Right cardiac atrium (tissue), 5 donors: ENCODE data around the gene SPRR5. TPM values are rescaled to one million over a fixed set of nuclear protein-coding genes. Genes with fewer than 3 reads are reported as not detected.

Experiments
- ATAC-seq, 2 donors: fragments of 200-7000 bp; cut with Tn5 transposase; one replicate each; pipeline versions ENCODE4 v1.8.0 to v1.9.1; 2020; ENCODE audit warnings: moderate library complexity in 2 of 2, mild to moderate bottlenecking in 1 of 2
- DNase-seq, 3 donors: peaks; one replicate each; pipeline ENCODE4 v3.0.0-alpha.2; 2020
- H3K27ac ChIP-seq: one replicate; pipeline ENCODE4 v1.5.1; 2013; ENCODE audit warnings: mild to moderate bottlenecking, low read length, control low read depth, moderate library complexity
- H3K27me3 ChIP-seq: one replicate; pipeline ENCODE4 v1.6.1; 2013; ENCODE audit not compliant: control insufficient read depth, insufficient read depth
- H3K4me1 ChIP-seq: one replicate; pipeline ENCODE4 v1.6.1; 2013; ENCODE audit warnings: low read length; ENCODE audit not compliant: control insufficient read depth, insufficient read depth
- H3K4me3 ChIP-seq: one replicate; pipeline ENCODE4 v1.5.1; 2013; ENCODE audit warnings: low read length, control low read depth
- H3K9me3 ChIP-seq: one replicate; pipeline ENCODE4 v1.6.1; 2013; ENCODE audit warnings: low read length; ENCODE audit not compliant: control insufficient read depth
- WGBS: extraction: QIAGEN DNeasy Blood & Tissue Kit; methylation state at CpG from one replicate; pipeline ENCODE4 v1.1.7; 2013; 5-methylcytosine and 5-hydroxymethylcytosine counted together
- intact Hi-C, 4 donors: fragments of 100-400 bp; cut with DNase I; formaldehyde crosslinking; loops; one replicate each; pipeline versions ENCODE4 v1.11.0 to v1.14.0; 2022 to 2023
- polyA plus RNA-seq: library from polyadenylated mRNA; stranded (reverse); fragments of 200-250 nt; gene quantifications from one replicate; pipeline ENCODE4 v1.2.3, GENCODE V29; 2013
- total RNA-seq, 4 donors: library from RNA; stranded (reverse); fragmentation: NEBNext Ultra II Directional; extraction: Animal tissue kit (Norgen Biotek cat#: 25700); gene quantifications; one replicate each; pipeline ENCODE4 v1.2.1, GENCODE V29; 2021
- donor health status: healthy with polysubstance abuse.
- donor health status: DM: no; HTN: yes; CAD: no.
- donor health status: DM: no; HTN: no; CAD: no.
- donor health status: DM: no; HTN: yes; CAD: no; lungs with severe emphysema.
- donor health status: DM: yes; HTN: yes; CAD: no.

The SPRR5 gene
- total and polyA plus RNA-seq, 5 donors = not detected

DNA sequence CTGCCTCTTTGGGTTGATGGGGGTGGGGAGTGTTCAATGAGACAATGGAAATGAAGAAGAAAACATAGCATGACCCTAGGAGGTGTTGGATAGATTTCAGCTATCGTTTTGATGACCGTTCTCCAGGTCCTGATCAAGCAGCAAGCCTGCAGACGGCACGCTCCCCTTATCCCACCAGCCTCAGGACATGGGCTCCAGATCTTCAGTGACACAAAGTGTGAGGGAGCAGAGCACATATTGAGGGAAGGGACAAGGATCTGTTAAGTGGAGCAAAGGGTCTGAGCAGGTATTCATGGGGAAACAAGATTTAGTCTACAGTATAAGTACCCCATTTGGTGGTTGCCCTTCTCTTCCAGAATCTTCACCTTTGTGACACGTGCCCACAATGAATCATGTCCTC is 4.7 kb downstream of the SPRR5 start:
- no peaks in the 10 kb centered on the region for H3K4me1 ChIP-seq
- no peak overlapping the region for H3K27ac ChIP-seq
- DNase-seq (no peak), ATAC-seq (no peak)
- no peaks in the 10 kb centered on the region for H3K9me3 ChIP-seq
- 79% methylated on average over 5 of the region's 5 CpGs for WGBS
- no peaks in the 10 kb centered on the region for H3K27me3 ChIP-seq
- intact Hi-C loops = no loop called here
- no peak overlapping the region for H3K4me3 ChIP-seq

DNA sequence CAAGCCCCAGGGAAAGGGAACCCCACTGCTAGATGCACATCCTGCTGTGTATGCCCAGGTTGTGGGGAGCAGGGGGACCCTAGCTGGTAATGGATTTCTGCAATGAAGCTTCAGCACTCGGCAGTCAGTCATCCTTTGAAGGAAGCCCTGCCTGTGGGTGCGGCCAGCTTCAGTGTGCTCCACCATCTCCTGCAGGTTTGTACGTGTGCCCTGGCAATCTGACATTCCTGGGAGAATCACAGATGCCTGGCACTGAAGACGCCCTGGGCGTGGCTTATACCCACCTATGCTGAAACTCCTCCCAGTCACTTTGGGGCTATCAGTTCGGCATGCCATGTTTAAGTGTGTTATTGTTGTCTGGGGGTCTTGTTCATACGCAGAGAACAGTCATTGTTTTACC is 6.8 kb downstream of the SPRR5 start:
- intact Hi-C loops = no loop called here
- H3K4me3 ChIP-seq = no peak overlapping the region
- no peaks in the 10 kb centered on the region for H3K4me1 ChIP-seq
- 71% methylated on average over 7 of the region's 7 CpGs for whole genome bisulfite sequencing
- DNase-seq (no peak), ATAC-seq (no peak)
- H3K27me3 ChIP-seq = no peaks in the 10 kb centered on the region
- no peak overlapping the region for H3K27ac ChIP-seq
- H3K9me3 ChIP-seq = no peaks in the 10 kb centered on the region

DNA sequence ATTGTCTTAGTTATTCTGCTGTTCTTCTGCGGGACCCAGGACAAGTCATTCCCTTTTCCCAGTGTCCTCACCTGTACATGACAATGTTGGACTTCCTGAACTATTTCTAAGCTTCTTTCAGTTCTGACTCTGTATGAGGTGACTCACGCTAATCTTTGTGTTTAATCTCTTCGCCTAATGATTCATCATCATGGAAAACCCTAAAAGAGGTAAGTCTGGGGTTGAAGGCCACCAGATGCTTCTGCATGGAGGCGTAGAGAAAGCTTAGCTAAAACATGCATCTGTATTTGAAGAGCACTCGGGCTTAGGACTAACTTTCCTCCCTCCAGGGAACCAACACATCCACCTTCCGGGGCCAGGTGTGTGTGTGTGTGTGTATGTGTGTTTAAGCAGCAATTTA is 7.4 kb downstream of the SPRR5 start:
- 76% methylated on average over 6 of the region's 6 CpGs for WGBS
- intact Hi-C loops = no loop called here

DNA sequence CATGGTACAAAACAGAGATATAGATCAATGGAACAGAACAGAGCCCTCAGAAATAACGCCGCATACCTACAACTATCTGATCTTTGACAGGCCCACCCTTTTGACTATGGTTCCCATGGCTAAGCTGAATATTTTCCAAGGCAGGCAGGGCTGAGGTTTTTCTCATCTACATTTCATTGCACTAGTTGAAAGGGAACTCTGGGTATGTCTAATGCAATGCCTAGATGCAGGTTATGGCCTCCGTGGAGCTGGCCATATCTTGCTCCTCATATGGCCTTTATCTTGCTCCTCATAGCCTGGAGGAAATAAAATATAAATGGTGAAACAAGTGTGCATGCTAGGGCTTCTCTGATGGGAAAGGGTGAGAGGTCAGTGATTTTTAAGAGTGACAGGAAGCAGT is 10.6 kb downstream of the SPRR5 start:
- H3K4me1 ChIP-seq = no peaks in the 10 kb centered on the region
- DNase-seq (no peak), ATAC-seq (no peak)
- H3K9me3 ChIP-seq = no peaks in the 10 kb centered on the region
- no peak overlapping the region for H3K4me3 ChIP-seq
- 81% methylated on average over 3 of the region's 3 CpGs for WGBS
- H3K27me3 ChIP-seq = no peaks in the 10 kb centered on the region
- no peak overlapping the region for H3K27ac ChIP-seq
- intact Hi-C loops = no loop called here

More for the DNA sequence above, 7.4 kb downstream of the SPRR5 start:
- Histone ChIP-seq H3K4me1 (no peaks in the 10 kb centered on the region), H3K27me3 (no peaks in the 10 kb centered on the region), H3K9me3 (no peaks in the 10 kb centered on the region), H3K4me3 (no peak overlapping the region), H3K27ac (no peak overlapping the region)
- no peak for ATAC-seq
- DNase-seq = no peak

DNA sequence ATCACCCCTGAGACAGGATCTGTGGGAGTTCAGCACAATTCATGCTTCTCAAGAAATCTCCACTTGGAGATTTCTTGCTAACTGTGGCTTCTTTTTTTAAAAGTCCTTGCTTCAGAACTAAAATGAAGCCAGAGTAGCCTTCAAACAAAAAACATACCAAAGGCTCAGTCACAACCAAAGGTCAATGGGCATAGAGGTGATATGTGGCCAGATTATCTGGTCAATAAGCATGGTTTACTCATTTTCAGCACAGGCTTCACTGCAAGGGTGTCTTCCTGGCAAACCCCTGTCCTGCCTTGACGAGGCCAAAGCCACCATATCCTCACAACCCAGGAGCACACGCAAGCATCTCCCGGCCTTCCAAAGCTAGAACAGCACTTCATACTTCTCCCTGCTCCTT is 12.3 kb downstream of the SPRR5 start:
- no peak for DNase-seq
- WGBS = 78% methylated on average over 3 of the region's 3 CpGs
- no peak overlapping the region for H3K4me3 ChIP-seq

GRCh38 chr1:152959801-152960451 is 12.9 kb downstream of the SPRR5 start:
- intact Hi-C loops = no loop called here
- no peak overlapping the region for H3K4me3 ChIP-seq
- ATAC-seq (no peak), DNase-seq (no peak)
- no peak overlapping the region for H3K27ac ChIP-seq
- H3K4me1 ChIP-seq = no peaks in the 10 kb centered on the region
- H3K9me3 ChIP-seq = no peaks in the 10 kb centered on the region
- WGBS = 89% methylated on average over 10 of the region's 10 CpGs
- no peaks in the 10 kb centered on the region for H3K27me3 ChIP-seq

More for the DNA sequence above, 12.3 kb downstream of the SPRR5 start:
- no peaks in the 10 kb centered on the region for H3K4me1 ChIP-seq
- intact Hi-C loops = no loop called here
- ATAC-seq = no peak
- H3K27me3 ChIP-seq = no peaks in the 10 kb centered on the region
- H3K27ac ChIP-seq = no peak overlapping the region
- no peaks in the 10 kb centered on the region for H3K9me3 ChIP-seq

GRCh38 chr1:152960452-152961044 is 13.5 kb downstream of the SPRR5 start:
- ATAC-seq (no peak), DNase-seq (no peak)
- H3K27me3 ChIP-seq = no peaks in the 10 kb centered on the region
- H3K4me1 ChIP-seq = no peaks in the 10 kb centered on the region
- H3K9me3 ChIP-seq = no peaks in the 10 kb centered on the region
- no peak overlapping the region for H3K27ac ChIP-seq
- intact Hi-C loops = no loop called here
- WGBS = 67% methylated on average over 10 of the region's 10 CpGs
- no peak overlapping the region for H3K4me3 ChIP-seq

- no peak overlapping the region for H3K27ac ChIP-seq
- no peak for DNase-seq
- WGBS = 67% methylated on average over 7 of the region's 7 CpGs
- no peaks in the 10 kb centered on the region for H3K27me3 ChIP-seq
- intact Hi-C loops = no loop called here
- H3K9me3 ChIP-seq = no peaks in the 10 kb centered on the region
- no peaks in the 10 kb centered on the region for H3K4me1 ChIP-seq
- no peak for ATAC-seq
- H3K4me3 ChIP-seq = no peak overlapping the region
Measured at GRCh38 chr1:152961226-152961891, 14.4 kb downstream of the SPRR5 start.

- H3K9me3 ChIP-seq = no peaks in the 10 kb centered on the region
- DNase-seq (no peak), ATAC-seq (no peak)
- no peak overlapping the region for H3K27ac ChIP-seq
- no peak overlapping the region for H3K4me3 ChIP-seq
- intact Hi-C loops = no loop called here
- H3K27me3 ChIP-seq = no peaks in the 10 kb centered on the region
- H3K4me1 ChIP-seq = no peaks in the 10 kb centered on the region
- 75% methylated on average over 2 of the region's 2 CpGs for WGBS
Measured at GRCh38 chr1:152962876-152963415, 15.9 kb downstream of the SPRR5 start.

DNA sequence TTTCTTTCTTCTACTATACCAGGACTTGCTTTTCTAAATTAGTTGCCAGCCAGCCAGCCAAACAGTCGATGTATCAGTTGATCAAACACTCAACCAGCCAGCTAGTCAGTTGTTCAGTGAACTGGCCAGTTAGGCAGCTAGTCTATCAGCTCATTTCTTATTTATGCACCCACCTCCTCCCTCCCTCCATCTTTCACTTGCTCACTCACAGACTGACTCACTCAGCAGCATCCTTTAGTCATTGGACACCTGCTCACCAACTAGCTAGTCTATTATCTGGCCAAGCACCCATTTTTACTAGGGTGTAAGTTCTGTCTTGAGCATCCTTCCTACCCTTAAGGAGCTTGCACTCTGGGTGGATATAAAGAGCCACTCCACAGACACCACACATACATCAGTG is 17.5 kb downstream of the SPRR5 start:
- intact Hi-C loops = no loop called here
- no peak overlapping the region for H3K27ac ChIP-seq
- no peaks in the 10 kb centered on the region for H3K9me3 ChIP-seq
- 74% methylated on average over 1 of the region's 1 CpG for WGBS
- no peak for ATAC-seq
- no peak overlapping the region for H3K4me3 ChIP-seq
- no peaks in the 10 kb centered on the region for H3K4me1 ChIP-seq
- no peaks in the 10 kb centered on the region for H3K27me3 ChIP-seq
- DNase-seq = no peak

DNA sequence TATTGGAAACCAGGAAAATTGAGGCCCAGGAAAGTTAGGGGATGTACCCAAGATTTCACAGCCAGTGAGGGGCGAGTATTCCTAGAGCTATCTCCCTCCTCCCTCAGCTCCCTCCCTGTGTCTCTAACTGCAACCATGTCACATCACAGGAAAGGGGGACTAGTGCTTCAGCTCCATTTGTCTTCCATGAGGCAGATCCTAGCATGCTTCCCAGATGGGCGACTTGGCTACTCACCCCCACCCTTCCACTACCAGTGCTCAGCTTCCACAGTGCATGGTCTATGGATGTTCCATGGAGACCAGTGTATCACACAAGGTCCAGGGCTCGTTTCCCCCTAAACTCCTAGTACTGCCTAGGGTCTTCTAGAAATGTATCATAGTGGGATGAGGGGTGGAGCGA is 18.8 kb downstream of the SPRR5 start:
- H3K27ac ChIP-seq = no peak overlapping the region
- intact Hi-C loops = no loop called here
- ATAC-seq = no peak

More for the DNA sequence above, 18.8 kb downstream of the SPRR5 start:
- 72% methylated on average over 4 of the region's 4 CpGs for WGBS
- Histone ChIP-seq H3K27me3 (no peaks in the 10 kb centered on the region), H3K4me3 (no peak overlapping the region), H3K9me3 (no peaks in the 10 kb centered on the region), H3K4me1 (no peaks in the 10 kb centered on the region)
- no peak for DNase-seq
